ENCODE data around the gene ARSB. TPM values are rescaled to one million over a fixed set of nuclear protein-coding genes. Genes with fewer than 3 reads are reported as not detected.
A peak's percentile ranks its signal among the peaks of the same experiment; 100 is the strongest.

ARSB gene
- total RNA-seq, 1 donor from 2014 or later = 18.5 TPM

DNA sequence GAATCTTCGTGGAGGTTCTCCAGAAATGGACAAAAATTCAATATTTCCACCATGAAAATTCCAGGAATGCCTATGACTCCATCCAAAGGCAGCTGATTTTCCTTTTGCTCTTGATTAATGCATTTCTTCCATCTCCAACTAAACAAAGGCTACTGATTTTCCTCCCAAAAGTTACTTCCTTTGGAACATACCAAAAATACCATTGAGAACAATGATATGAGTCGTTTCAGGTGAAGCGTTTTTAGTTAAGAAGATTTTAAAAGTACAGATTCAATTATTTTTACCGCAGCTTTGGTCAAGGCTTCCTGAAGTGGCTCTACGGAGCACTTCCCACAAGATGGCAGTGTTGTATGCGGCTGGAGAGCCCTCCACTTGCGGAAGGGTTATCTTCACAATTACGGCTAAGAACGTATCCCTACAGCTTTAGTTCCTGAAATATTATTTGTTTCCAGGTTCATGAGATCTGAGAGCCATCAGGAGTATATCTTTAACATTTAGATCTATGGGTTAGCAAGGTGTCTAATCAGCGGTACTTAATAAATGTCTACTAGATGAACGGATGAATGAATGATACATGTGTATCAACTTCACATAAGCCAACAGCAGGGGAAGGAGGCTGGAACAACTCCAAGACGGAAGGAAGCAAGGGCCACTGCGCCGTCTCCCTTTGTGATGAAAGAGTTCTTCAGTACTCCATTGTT lies 35.9 kb upstream of the ARSB start:
- TF ChIP-seq, protein P1, sequence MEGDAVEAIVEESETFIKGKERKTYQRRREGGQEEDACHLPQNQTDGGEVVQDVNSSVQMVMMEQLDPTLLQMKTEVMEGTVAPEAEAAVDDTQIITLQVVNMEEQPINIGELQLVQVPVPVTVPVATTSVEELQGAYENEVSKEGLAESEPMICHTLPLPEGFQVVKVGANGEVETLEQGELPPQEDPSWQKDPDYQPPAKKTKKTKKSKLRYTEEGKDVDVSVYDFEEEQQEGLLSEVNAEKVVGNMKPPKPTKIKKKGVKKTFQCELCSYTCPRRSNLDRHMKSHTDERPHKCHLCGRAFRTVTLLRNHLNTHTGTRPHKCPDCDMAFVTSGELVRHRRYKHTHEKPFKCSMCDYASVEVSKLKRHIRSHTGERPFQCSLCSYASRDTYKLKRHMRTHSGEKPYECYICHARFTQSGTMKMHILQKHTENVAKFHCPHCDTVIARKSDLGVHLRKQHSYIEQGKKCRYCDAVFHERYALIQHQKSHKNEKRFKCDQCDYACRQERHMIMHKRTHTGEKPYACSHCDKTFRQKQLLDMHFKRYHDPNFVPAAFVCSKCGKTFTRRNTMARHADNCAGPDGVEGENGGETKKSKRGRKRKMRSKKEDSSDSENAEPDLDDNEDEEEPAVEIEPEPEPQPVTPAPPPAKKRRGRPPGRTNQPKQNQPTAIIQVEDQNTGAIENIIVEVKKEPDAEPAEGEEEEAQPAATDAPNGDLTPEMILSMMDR (conservative IDR thresholded peaks at IDR 0.05) = peak; percentile 89
- peaks cover 19% of the 10 kb centered on the region for H3K4me1 Mint-ChIP-seq (ENCODE audit: unreplicated experiment)
- peak overlapping the region; percentile 16 for H3K4me3 Mint-ChIP-seq
- no peak for DNase-seq (ENCODE audit: extremely low spot score, unreplicated experiment)
- no peaks in the 10 kb centered on the region for H3K36me3 Mint-ChIP-seq
- peaks cover 37% of the 10 kb centered on the region for H3K27me3 Mint-ChIP-seq
- no peak overlapping the region for H3K27ac Mint-ChIP-seq
- no peaks in the 10 kb centered on the region for H3K9me3 Mint-ChIP-seq

DNA sequence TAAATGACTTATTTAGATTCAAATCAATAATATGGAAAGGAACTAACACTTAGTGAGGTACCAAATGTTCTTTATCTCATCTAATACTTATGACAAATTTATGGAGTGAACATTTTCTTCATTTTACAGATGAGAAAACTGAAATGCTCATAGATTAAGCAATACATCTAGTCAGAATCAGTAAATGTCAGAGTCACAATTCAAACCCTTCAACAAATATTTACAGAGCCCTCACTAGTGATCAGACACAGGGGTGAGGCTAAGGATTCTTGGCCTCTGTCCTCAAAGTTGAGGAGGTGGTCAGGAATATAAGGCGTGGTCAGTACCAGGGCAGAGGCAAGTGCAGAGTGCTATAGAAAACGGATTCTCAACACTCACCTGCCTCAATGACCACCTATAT lies 29.5 kb upstream of the ARSB start:
- Mint-ChIP-seq H3K4me3 (no peak overlapping the region), H3K4me1 (ENCODE audit: unreplicated experiment) (no peaks in the 10 kb centered on the region), H3K36me3 (no peaks in the 10 kb centered on the region), H3K27ac (no peak overlapping the region), H3K27me3 (peaks cover 16% of the 10 kb centered on the region), H3K9me3 (peaks cover 4% of the 10 kb centered on the region)
- TF ChIP-seq, protein P1 (conservative IDR thresholded peaks at IDR 0.05) = no peak
- DNase-seq (ENCODE audit: extremely low spot score, unreplicated experiment) = no peak

DNA sequence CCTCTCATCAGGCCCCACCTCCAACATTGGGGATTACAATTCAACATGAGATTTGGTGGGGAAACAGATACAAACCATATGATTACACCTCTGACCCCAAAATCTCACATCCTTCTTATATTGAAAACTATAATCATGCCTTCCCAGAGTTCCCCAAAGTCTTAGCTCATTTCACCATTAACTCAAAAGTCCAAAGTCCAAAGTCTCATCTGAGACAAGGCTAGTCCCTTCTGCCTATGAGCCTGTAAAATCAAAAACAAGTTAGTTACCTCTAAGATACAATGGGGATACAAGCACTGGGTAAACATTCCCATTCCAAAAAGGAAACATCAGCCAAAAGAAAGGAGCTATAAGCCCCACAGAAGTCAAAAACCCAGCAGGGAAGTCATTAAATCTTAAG lies 26.8 kb upstream of the ARSB start:
- Mint-ChIP-seq H3K36me3 (no peaks in the 10 kb centered on the region), H3K4me1 (ENCODE audit: unreplicated experiment) (no peaks in the 10 kb centered on the region), H3K27ac (no peak overlapping the region), H3K9me3 (peaks cover 4% of the 10 kb centered on the region), H3K27me3 (peaks cover 4% of the 10 kb centered on the region), H3K4me3 (no peak overlapping the region)
- TF ChIP-seq, protein P1 (conservative IDR thresholded peaks at IDR 0.05) = no peak
- DNase-seq (ENCODE audit: extremely low spot score, unreplicated experiment) = no peak

DNA sequence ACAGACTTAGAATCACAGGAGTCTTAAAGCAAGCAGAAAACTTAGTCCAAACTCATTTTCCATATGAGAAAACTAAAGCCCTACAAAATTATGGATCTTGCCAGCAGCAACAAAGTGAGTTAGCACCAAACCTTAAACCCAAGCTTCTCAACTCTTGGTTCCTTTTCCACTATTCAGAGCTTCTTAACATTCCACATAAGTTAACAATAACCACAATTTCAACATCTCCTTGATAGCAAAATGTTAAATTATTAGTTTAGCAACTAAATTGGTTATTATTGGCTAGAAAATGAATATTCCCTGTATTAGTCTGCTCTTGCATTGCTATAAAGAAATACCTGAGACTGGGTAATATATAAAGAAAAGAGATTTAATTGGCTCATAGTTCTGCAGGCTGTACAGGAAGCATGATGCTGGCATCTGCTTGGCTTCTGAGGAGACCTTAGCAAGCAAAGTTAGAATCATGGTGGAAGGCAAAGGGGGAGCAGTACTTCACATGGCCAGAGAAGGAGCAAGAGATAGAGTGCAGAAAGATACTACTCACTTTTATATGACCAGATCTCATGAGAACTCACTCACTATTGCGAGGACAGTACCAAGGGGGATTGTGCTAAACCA lies 26.2 kb upstream of the ARSB start:
- DNase-seq (ENCODE audit: extremely low spot score, unreplicated experiment) = no peak

DNA sequence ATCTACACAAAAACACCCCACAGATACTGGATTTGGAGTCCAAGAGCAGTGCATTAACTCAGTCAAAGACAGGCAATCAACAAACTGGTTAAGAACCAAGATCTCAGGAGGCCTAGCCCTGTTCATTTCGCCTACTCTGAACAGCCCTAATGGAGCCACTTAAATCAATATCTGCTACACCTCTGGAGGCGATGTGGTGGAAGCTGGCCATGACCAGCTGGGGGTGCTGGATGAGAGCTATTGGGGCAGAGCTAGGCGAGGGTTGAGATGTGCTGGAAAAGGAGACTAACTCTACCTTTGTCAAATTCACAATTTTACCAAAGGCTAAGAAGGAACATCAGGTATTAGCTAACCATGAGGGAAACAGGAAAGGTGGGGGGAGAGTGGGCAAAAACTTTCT lies 23.3 kb upstream of the ARSB start:
- H3K4me1 Mint-ChIP-seq (ENCODE audit: unreplicated experiment) = no peaks in the 10 kb centered on the region
- H3K27ac Mint-ChIP-seq = no peak overlapping the region
- H3K36me3 Mint-ChIP-seq = no peaks in the 10 kb centered on the region
- H3K9me3 Mint-ChIP-seq = peaks cover 4% of the 10 kb centered on the region
- no peak for DNase-seq (ENCODE audit: extremely low spot score, unreplicated experiment)
- no peak overlapping the region for H3K4me3 Mint-ChIP-seq
- TF ChIP-seq, protein P1 (conservative IDR thresholded peaks at IDR 0.05) = no peak
- no peaks in the 10 kb centered on the region for H3K27me3 Mint-ChIP-seq

More for the DNA sequence above, 26.2 kb upstream of the ARSB start:
- no peaks in the 10 kb centered on the region for H3K36me3 Mint-ChIP-seq
- no peak overlapping the region for H3K27ac Mint-ChIP-seq
- H3K4me1 Mint-ChIP-seq (ENCODE audit: unreplicated experiment) = no peaks in the 10 kb centered on the region
- peaks cover 4% of the 10 kb centered on the region for H3K9me3 Mint-ChIP-seq
- H3K27me3 Mint-ChIP-seq = peaks cover 4% of the 10 kb centered on the region
- H3K4me3 Mint-ChIP-seq = no peak overlapping the region
- TF ChIP-seq, protein P1 (conservative IDR thresholded peaks at IDR 0.05) = peak; percentile 26
